Peyer's patch (tissue), 4 donors: Measurements from ENCODE around the gene EPHA6. TPM values are rescaled to one million over a fixed set of nuclear protein-coding genes. Genes with fewer than 3 reads are reported as not detected.

Experiments used
- DNase-seq, 3 donors: peaks; one replicate each; pipeline ENCODE4 v3.0.0-alpha.2; 2017 to 2019
- H3K27ac ChIP-seq, 4 donors: fragments of 200-600 bp; sonication (generic); one replicate each; pipeline ENCODE4 v1.5.1; 2016 to 2019
- H3K27me3 ChIP-seq, 2 donors: fragments of 200-600 bp; sonication (generic); one replicate each; pipeline ENCODE4 v1.5.1; 2019
- H3K36me3 ChIP-seq, 3 donors: fragments of 200-600 bp; sonication (generic); one replicate each; pipeline ENCODE4 v1.5.1; 2016 to 2019
- H3K4me1 ChIP-seq, 4 donors: fragments of 200-600 bp; sonication (generic); one replicate each; pipeline ENCODE4 v1.5.1; 2016 to 2019
- H3K4me3 ChIP-seq, 4 donors: fragments of 200-600 bp; sonication (generic); 1 replicate in 3 of 4; 2 replicates in 1 of 4; pipeline ENCODE4 v1.5.1; 2016 to 2019; ENCODE audit warnings: mild to moderate bottlenecking in 1 of 4
- H3K9me3 ChIP-seq, 4 donors: fragments of 200-600 bp; sonication (generic); one replicate each; pipeline ENCODE4 v1.5.1; 2016 to 2019; ENCODE audit warnings: mild to moderate bottlenecking in 1 of 4
- CTCF ChIP-seq, 6 experiments: fragments of 450-650 bp in 4 of 6; fragments of 200-600 bp in 2 of 6; sonication (generic) in 1 of 6; IDR thresholded peaks; one replicate each; pipeline ENCODE4 v1.5.1; 2017 to 2019; ENCODE audit warnings: antibody characterized with exemption in 6 of 6, mild to moderate bottlenecking in 3 of 6, moderate library complexity in 1 of 6
- POLR2A ChIP-seq, 2 donors: fragments of 450-650 bp; IDR thresholded peaks; one replicate each; pipeline ENCODE4 v1.5.1; 2017; ENCODE audit warnings: antibody characterized with exemption in 2 of 2, mild to moderate bottlenecking in 2 of 2, moderate library complexity in 2 of 2
- total RNA-seq, 4 donors: library from RNA; depleted of rRNA; stranded (reverse); fragments of >200 nt; gene quantifications; one replicate each; pipeline ENCODE4 v1.1.0, GENCODE V29; 2016

The EPHA6 gene
- total RNA-seq, 4 donors from 2014 or later, result 1.7 to 2.1 (median 1.9) TPM; not detected in 1

GRCh38 chr3:97795951-97796350 lies 981.6 kb downstream of the EPHA6 start:
- no peak overlapping the region for H3K4me3 ChIP-seq
- H3K36me3 ChIP-seq, result no peaks in the 10 kb centered on the region
- no peaks in the 10 kb centered on the region for H3K27me3 ChIP-seq
- no peaks in the 10 kb centered on the region for H3K9me3 ChIP-seq
- TF ChIP-seq CTCF (IDR thresholded peaks at IDR 0.05) (no peak), POLR2A (IDR thresholded peaks at IDR 0.05) (no peak)
- no peak overlapping the region for H3K27ac ChIP-seq
- no peaks in the 10 kb centered on the region for H3K4me1 ChIP-seq
- no peak for DNase-seq
